NCI-H526 treated with DMSO at 0.1 percent for 48 hours (cell line): ENCODE results near the gene ZBTB47.

Experiments used
- DNase-seq: peaks from one replicate; lab custom pipeline; 2025; lab: John Stamatoyannopoulos, UW

The ZBTB47 gene

DNA sequence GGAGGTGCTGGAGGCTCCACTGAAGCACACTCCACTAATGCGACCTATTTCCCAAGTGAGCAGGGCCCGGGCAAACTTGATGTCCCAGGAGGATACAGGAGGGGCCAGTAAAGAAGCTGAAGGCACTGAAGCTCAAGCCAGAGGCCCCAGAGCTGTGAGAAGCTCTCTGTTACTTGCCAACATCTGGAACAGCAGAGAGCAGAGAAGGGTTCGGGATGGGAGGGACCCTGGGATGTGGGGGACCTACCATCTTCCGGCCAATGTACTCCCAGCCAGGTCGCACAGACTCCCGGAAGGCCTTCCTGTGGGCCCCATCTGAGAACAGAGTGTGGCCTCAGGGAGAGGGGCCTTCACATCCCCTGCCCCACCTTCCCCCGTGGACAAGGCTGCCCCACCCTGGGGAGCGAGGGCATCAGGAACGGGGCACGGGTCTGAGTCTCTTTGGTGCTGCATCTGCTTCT is 46.0 kb downstream of the ZBTB47 start:
- DNase-seq = no peak

DNA sequence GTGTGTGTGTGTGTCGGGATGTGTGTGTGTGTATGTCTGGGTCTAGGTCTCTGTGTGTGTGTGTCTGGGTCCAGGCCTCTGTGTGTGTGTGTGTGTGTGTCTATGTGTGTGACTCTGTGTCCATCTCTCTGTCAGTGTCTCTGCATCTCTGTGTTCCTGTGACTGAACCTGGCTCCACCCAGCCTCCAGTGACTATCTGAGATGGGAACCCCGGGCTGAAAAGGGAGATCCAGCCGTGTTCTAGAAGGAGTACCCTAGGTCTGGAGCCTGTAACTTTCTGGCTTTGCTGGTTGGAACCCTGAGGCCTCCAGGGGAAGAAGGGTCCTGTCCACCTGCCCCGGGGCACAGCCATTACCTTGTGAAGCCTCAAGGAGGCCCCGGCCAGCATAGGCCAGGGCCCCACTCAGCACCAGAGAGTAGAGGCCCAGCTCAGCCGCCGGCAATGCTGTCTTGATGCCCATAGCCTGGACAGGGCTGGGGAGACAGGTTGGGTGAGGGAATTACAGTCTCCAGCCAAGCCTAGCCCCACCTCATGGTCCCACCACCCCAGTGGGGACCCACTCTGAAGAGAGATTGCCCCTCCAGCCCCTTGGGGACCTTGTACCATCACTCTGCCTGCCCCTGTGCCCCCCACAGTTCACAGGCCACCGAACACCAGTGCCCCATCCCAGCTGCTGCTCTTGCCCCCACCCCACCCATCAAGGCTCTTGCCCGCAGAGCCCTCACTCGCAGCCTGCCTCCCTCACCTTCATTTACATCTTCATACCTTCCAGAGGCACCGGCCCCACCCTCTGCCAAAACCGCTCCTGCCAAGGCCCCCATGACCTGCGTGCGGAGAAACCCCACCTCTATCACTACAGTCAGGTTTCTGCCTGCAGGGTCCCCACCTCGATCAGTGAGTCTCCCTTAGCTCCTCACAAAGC is 47.1 kb downstream of the ZBTB47 start:
- no peak for DNase-seq

GRCh38 chr3:42701371-42702065 is 48.0 kb downstream of the ZBTB47 start:
- DNase-seq = no peak

DNA sequence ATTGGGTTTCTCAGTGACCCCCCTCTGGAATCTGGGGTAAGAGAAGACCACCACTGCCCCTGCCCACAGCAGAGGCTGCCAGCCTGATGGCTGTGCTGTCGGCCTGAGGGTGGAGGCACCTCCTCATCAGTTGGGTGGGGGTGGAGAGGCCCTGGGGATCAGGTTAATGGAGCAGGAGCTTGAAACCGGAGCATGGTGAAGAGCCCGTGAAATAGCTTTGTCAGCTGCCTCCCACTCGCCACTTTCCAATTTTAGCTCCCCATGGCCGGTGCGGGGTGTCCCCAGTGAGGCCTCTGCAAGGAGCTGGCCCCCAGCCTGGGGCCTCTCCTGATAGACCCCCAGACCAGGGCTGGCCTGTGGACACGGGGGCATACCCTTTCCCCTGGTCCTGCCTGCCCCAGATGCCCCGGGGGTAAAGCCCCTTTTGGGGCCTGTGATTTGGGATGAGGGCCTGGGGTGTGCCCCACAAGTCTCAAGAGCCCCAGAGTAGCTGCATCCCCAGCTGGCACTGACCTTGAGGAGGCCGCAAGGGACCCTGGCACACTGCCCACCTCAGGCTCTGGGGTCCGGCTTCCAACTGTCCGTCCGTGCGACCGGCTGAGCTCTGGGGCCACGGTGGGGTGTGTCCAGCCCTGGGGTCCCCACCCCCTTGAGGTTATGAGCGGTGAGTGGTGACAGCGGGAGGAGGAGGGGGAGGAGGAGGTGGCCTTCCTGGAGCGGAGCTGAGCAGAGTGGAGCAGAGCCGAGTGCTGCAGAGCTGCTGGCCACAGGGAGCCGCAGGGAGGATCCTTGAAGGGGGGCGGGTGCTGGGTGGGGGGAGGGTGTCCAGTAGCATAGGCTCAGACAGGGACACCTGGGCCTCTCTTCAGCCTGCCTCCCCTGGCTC is 48.8 kb downstream of the ZBTB47 start, which contains the start of gene HHATL:
TSS of gene HHATL (minus strand) at position 733 of the 886 bp plus-strand sequence. CDS start 1,972 bp downstream, outside the sequence.
- DNase-seq = no peak

DNA sequence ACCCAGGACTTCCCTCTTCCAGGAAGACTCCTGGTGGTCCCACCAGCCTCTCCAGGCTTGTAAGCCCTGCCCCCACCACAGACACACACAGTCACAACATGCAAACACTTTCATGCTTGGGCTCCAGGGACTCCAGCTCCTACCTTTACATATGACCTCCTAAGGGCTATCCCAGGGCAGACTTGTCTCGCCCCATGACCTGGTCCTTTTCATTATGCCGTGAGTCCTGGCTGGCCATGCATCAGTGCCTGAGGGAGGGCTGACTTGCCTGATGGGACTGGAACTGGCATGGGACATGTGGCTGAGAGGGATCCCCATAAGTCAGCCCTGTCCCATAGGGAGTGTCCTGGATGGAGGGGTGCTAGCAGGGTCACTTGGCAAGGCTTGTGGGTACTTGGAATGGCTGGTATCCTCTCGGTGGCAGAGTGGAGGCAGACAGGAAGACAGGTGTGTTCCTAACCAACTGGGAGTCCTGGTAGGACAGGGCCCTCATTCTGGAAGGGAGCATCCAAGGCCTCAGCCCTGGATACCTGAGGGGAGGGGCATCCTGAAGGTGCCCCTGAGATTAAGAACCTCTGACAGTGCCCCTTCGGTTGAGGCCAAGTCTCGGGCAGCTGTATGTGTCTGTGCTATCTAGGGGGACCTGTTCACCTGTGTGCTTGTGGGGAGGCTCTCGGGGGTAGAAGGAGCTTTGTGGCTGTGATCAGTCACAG is 49.6 kb downstream of the ZBTB47 start:
- DNase-seq = no peak

DNA sequence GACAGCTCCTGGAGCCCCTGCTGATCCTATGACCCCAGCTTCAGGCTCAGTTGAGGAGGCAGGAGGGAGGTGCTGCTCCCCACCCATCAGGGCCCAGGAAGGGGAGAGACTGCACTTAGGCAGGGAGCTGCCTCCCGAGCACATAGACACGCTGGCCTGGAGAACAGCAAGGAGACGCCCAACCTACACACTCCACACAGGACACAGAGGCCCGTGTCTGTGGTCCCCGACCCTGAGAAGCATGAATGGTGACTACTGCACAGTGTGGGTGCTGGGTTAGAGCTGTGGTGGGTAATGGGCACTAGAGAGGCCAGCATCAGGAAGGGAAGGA is 50.2 kb downstream of the ZBTB47 start:
- DNase-seq = no peak

DNA sequence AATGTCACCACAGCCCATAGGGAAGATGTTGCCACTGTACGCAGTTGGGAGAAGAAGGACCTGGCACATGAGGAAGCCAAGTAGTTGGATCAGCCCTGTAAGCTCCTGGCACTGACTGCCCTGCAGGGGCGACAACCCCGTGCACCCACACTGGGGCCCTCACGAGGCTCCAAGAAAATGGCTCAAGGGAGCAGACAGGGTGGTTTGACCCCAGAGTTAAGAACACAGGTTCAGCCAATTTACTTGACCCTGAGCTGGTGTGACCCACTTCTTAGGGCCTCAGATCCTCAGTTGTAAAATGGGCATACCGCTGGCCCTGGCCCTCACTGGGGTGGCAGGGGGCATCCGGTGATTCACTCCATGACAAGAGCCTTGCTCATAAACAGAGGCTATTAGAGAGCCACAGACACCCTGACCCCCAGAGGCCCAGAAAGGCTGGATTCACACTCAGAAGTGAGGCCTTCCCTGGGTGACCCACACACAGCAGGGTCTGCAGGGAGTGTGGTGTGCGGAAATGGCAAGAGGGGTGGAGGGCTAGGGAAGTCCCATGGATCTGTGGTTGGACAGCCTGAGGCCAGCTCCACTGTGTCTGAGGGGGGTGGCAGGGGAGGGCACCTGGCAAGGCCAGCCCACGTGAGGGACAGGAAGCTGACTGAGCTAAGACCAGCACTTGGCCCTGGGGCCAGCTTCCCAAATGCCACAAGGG is 50.8 kb downstream of the ZBTB47 start:
- DNase-seq = no peak

- DNase-seq = no peak
These were observed 51.7 kb downstream of the ZBTB47 start for GRCh38 chr3:42705058-42705767.

GRCh38 chr3:42705962-42706585 is 52.6 kb downstream of the ZBTB47 start:
- DNase-seq = no peak

DNA sequence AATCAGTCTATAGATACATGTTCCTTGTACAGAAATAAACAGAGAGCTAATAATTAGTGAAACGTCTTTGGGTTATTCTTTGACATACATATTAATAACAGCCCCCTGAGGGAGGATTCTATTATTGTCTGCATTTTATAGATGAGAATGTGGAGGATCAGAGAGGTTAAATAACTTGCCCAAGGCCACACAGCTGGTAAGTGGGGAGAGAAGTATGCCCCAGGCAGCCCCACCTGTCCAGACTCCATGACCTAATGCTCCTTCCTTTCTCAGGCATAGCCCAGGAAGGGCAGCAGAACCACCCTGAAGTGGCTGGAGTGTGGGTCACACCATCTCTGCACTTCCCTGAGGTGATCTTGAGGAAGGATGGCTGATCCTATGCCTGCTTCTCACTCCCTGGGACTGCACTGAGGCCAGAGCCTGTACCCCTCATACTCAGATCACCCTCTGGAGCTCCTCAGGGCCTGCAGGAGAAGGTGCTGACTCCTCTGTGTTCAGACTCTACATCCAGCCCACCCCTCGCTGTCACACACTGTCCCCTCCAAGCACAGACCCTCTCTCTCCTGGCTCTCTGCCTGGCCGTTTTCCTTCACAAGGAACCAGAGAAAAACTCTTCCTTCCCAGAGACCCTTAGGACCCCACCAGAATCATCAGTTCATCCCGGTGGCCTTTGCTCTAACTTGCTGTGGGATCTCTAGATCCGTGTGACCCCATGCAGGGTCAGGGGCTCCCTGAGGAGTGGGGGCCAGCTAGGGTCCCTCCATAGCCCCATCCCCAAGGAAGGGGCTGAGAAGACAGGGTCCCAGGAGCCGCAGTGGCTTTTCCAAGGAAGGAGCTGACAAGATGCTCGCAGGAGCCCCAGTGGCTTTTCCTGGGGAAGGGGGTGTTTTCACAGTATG is 53.5 kb downstream of the ZBTB47 start:
- DNase-seq = no peak

GRCh38 chr3:42707620-42708355 is 54.3 kb downstream of the ZBTB47 start:
- DNase-seq = no peak

DNA sequence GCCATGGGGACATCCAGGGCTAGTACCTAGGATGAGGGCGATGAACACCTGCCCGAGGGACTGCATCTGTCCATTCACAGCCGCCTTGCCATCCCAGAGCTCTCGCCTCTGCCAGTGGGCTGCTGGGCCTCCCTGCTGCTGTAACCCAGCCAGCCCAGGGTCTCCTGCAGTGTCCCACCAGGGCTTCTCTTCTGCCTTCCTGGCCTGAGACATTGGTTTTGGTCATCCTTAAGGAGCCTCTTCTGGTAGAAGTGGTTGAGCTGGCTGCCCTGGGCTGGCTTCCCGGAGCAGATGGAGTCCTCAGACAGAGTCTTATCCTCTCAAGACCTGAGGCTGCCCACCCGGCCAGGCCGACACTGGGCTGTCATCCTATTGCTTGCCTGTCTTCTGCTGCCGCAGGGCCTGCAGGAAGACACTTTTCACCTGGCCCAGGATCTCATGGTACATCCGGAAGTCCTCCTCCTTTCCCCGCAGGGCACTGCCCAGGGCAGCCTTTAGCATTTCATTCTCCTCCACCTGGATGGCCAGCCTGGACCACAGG is 55.2 kb downstream of the ZBTB47 start:
- no peak for DNase-seq

- no peak for DNase-seq
These were observed 56.1 kb downstream of the ZBTB47 start for GRCh38 chr3:42709621-42710020.

GRCh38 chr3:42710323-42711021 is 57.0 kb downstream of the ZBTB47 start:
- DNase-seq = no peak

DNA sequence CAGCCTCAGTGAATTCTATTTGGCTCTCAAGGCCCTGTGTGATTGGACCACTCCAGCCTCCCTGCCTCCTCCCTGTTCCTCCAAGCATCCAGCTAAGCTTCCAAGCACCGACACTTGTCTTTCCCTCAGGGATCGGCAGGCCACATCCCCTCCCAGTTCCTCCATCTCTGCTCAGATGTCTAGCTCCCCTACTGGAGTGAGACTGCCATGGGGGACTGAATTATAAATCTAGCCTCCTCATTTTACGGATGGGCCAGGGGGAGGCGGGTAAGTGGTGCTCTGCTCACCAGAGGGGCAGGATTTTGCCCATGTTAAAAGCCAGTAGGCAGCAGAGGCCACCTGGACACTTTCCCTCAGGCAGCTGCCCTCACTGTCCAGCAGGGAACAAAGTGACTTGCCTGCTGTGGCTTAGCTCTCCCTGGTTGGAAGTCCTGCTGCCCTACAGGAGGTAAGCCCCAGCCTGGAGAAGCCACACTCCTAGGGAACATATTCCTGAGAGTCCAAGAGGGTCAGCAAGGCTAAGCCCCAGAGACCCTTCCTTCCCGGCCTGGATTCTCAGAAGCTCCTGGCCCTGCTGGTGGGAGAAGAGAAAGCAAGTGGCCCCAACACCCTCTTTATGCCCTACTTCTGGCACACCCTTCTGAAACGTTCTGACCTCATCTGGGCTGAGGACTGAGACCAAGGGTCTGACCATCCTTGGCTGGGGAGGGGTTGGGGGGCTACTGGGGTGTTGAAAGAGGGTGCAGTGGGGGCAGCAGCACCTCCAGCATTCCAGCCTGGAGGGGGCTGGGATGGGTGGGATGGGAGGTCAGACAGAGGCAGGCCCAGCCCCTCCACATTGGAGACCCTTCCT is 58.2 kb downstream of the ZBTB47 start:
- no peak for DNase-seq

DNA sequence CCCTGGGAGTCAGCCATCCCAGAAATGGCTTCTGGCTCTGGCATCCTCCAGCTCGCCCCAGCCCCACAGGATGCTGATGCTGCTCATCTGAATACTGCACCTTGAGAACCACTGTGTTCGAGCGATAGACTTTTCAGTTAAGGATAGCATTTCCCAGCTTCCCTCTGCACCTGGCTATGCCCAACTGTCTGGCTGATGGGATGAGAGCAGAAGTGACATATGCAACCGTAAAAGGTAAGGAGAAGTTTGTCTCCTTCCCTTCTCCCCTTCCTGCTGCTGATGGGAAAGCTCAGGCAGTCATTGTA is 58.8 kb downstream of the ZBTB47 start:
- no peak for DNase-seq
